Measurements from ENCODE around the gene PLK5. TPM values are rescaled to one million over a fixed set of nuclear protein-coding genes. Genes with fewer than 3 reads are reported as not detected.

Gene PLK5
- total and polyA plus RNA-seq, 2 donors (not counting 1 experiment from before 2014, with no cell fraction given): not detected

DNA sequence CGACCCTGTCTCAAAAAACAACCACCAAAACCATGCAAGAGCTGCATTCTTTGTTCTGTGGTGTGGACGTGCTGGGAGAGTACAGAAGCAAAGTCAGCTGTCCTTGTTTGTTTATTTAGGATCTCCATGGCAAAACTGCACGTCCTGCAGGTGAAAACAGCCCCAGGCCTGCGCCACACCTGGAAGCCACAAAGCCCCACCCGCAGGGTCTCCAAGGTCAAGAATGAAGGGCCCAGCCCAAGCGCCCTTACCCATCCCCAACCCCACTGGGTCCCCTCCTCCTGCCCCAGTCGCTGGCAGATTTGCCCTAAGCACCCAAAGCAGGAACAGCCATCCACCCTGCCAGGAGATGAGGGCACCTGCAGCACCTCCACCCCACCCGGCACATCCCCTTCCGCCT lies 58.3 kb downstream of the PLK5 start:
- Histone ChIP-seq H3K4me1 (ENCODE audit: control insufficient read depth in 2 of 2, insufficient read depth in 2 of 2, low read length in 2 of 2) (no peaks in the 10 kb centered on the region), H3K36me3 (replicated peaks in 1 of 2; ENCODE audit: control extremely low read depth in 1 of 2, control insufficient read depth in 1 of 2, extremely low read depth in 1 of 2, insufficient read depth in 2 of 2, low read length in 1 of 2) (peaks cover 0 to 56% of the 10 kb centered on the region in 2 experiments), H3K4me3 (ENCODE audit: control extremely low read depth in 1 of 5, extremely low read depth in 1 of 5, insufficient read depth in 1 of 5, low read depth in 2 of 5, low read length in 4 of 5) (no peak overlapping the region), H3K27ac (ENCODE audit: low read length in 2 of 2) (no peak overlapping the region), H2AFZ (ENCODE audit: insufficient read depth, low read depth, low read length, poor library complexity, severe bottlenecking) (no peak overlapping the region), H3K27me3 (replicated peaks in 1 of 4; ENCODE audit: control extremely low read depth in 1 of 4, control insufficient read depth in 3 of 4, insufficient read depth in 4 of 4, low read length in 3 of 4) (no peaks in the 10 kb centered on the region), H3K79me2 (ENCODE audit: control insufficient read depth, insufficient read depth, low read length) (peaks cover 64% of the 10 kb centered on the region), H4K20me1 (ENCODE audit: control insufficient read depth, insufficient read depth, low read length, poor library complexity, severe bottlenecking) (peaks cover 51% of the 10 kb centered on the region), H3K9ac (ENCODE audit: low read length) (no peak overlapping the region), H3K9me3 (ENCODE audit: control extremely low read depth in 1 of 3, control insufficient read depth in 2 of 3, insufficient read depth in 1 of 3, low read length in 2 of 3) (no peaks in the 10 kb centered on the region), H3K4me2 (replicated peaks; ENCODE audit: low read depth, low read length, poor library complexity, severe bottlenecking) (no peak overlapping the region)
- TF ChIP-seq CTCF (IDR thresholded peaks at IDR 0.05) (no peak), EZH2 (IDR thresholded peaks at IDR 0.05; ENCODE audit: borderline replicate concordance, insufficient read depth, low read depth, low read length, poor library complexity, severe bottlenecking) (no peak)
- ChIA-PET POLR2A (interaction anchor here (0.6 to 0.7 kb wide), 2 partner anchors 11 to 131 kb away, joined by 3 read pairs; partner anchors contain the start of gene MBD3), CTCF (interaction anchor here (0.7 kb wide), 1 partner anchor 213 kb away, joined by 3 read pairs; no protein-coding TSS in a partner anchor)
- H3K4me3 Mint-ChIP-seq: no peak overlapping the region
- peaks cover 2% of the 10 kb centered on the region for H3K4me1 Mint-ChIP-seq
- intact Hi-C loops (cut with micrococcal nuclease): no loop called here
- no peak for ATAC-seq (ENCODE audit: low read depth)
- H3K9me3 Mint-ChIP-seq (ENCODE audit: insufficient read depth): no peaks in the 10 kb centered on the region
- H3K27me3 Mint-ChIP-seq: no peaks in the 10 kb centered on the region
- DNase-seq: no peak
- WGBS (ENCODE audit: insufficient coverage): 97% methylated on average over 7 of the region's 9 CpGs
- H3K27ac Mint-ChIP-seq: no peak overlapping the region

GRCh38 chr19:1584500-1585242 lies 60.8 kb downstream of the PLK5 start:
- DNase-seq: no peak
- Mint-ChIP-seq H3K4me3 (no peak overlapping the region), H3K27me3 (no peaks in the 10 kb centered on the region), H3K4me1 (peaks cover 3% of the 10 kb centered on the region), H3K27ac (peak overlapping the region; percentile 59), H3K9me3 (ENCODE audit: insufficient read depth) (no peaks in the 10 kb centered on the region)
- Histone ChIP-seq H3K27me3 (replicated peaks in 1 of 4; ENCODE audit: control extremely low read depth in 1 of 4, control insufficient read depth in 3 of 4, insufficient read depth in 4 of 4, low read length in 3 of 4) (no peaks in the 10 kb centered on the region), H3K4me3 (ENCODE audit: control extremely low read depth in 1 of 5, extremely low read depth in 1 of 5, insufficient read depth in 1 of 5, low read depth in 2 of 5, low read length in 4 of 5) (no peak overlapping the region), H3K4me1 (ENCODE audit: control insufficient read depth in 2 of 2, insufficient read depth in 2 of 2, low read length in 2 of 2) (no peaks in the 10 kb centered on the region), H3K27ac (ENCODE audit: low read length in 2 of 2) (no peak overlapping the region), H4K20me1 (ENCODE audit: control insufficient read depth, insufficient read depth, low read length, poor library complexity, severe bottlenecking) (peaks cover 64% of the 10 kb centered on the region), H3K36me3 (replicated peaks in 1 of 2; ENCODE audit: control extremely low read depth in 1 of 2, control insufficient read depth in 1 of 2, extremely low read depth in 1 of 2, insufficient read depth in 2 of 2, low read length in 1 of 2) (peaks cover 0 to 42% of the 10 kb centered on the region in 2 experiments), H3K79me2 (ENCODE audit: control insufficient read depth, insufficient read depth, low read length) (peaks cover 88% of the 10 kb centered on the region), H2AFZ (ENCODE audit: insufficient read depth, low read depth, low read length, poor library complexity, severe bottlenecking) (no peak overlapping the region), H3K4me2 (replicated peaks; ENCODE audit: low read depth, low read length, poor library complexity, severe bottlenecking) (no peak overlapping the region), H3K9me3 (ENCODE audit: control extremely low read depth in 1 of 3, control insufficient read depth in 2 of 3, insufficient read depth in 1 of 3, low read length in 2 of 3) (no peaks in the 10 kb centered on the region), H3K9ac (ENCODE audit: low read length) (no peak overlapping the region)
- TF ChIP-seq CTCF (IDR thresholded peaks at IDR 0.05) (no peak), EZH2 (IDR thresholded peaks at IDR 0.05; ENCODE audit: borderline replicate concordance, insufficient read depth, low read depth, low read length, poor library complexity, severe bottlenecking) (no peak)
- no peak for ATAC-seq (ENCODE audit: low read depth)
- 97% methylated on average over 87 of the region's 87 CpGs for WGBS (ENCODE audit: insufficient coverage)
- CTCF ChIA-PET: no interaction called here
- POLR2A ChIA-PET: no interaction called here
- intact Hi-C loops (cut with micrococcal nuclease): no loop called here
